Fibroblast of pulmonary artery (primary cell): ENCODE measurements around the gene OLFML2A.

Experiments used
- DNase-seq: peaks from one replicate; pipeline ENCODE4 v3.0.0-alpha.2; 2010; ENCODE audit warnings: low read depth
- H3K4me3 ChIP-seq: replicated peaks from 2 replicates; pipeline ENCODE4 v1.5.1; 2011; ENCODE audit warnings: low read depth, mild to moderate bottlenecking, control low read depth, low read length, moderate library complexity
- TF ChIP-seq, protein P1 (sequence below): IDR thresholded peaks from 2 replicates; pipeline ENCODE4 v1.5.1; 2011; ENCODE audit warnings: mild to moderate bottlenecking, control low read depth, low read length, inconsistent platforms; ENCODE audit errors: missing control alignments

The OLFML2A gene

DNA sequence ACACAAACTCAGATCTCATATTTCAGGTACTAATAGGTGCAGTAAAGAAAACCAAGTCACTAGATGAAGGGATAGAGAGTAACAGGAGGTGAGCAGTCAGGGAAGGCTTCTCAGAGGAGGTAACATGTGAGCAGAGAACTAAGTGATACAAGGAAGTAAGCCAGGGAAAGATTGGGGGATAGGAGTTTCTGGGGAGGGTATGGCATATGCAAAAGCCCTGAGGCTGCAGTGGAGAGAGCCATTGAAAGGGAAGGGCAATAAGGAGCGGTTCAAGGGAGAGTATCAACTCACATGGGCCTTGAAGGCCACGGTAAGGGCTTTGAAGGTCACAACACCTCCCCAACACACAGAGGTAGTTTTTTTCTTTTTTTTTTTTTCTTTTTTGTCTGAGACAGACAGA is 6.9 kb downstream of the OLFML2A start:
- TF ChIP-seq, protein P1, sequence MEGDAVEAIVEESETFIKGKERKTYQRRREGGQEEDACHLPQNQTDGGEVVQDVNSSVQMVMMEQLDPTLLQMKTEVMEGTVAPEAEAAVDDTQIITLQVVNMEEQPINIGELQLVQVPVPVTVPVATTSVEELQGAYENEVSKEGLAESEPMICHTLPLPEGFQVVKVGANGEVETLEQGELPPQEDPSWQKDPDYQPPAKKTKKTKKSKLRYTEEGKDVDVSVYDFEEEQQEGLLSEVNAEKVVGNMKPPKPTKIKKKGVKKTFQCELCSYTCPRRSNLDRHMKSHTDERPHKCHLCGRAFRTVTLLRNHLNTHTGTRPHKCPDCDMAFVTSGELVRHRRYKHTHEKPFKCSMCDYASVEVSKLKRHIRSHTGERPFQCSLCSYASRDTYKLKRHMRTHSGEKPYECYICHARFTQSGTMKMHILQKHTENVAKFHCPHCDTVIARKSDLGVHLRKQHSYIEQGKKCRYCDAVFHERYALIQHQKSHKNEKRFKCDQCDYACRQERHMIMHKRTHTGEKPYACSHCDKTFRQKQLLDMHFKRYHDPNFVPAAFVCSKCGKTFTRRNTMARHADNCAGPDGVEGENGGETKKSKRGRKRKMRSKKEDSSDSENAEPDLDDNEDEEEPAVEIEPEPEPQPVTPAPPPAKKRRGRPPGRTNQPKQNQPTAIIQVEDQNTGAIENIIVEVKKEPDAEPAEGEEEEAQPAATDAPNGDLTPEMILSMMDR = no peak
- no peak for DNase-seq
- H3K4me3 ChIP-seq = no peak overlapping the region

DNA sequence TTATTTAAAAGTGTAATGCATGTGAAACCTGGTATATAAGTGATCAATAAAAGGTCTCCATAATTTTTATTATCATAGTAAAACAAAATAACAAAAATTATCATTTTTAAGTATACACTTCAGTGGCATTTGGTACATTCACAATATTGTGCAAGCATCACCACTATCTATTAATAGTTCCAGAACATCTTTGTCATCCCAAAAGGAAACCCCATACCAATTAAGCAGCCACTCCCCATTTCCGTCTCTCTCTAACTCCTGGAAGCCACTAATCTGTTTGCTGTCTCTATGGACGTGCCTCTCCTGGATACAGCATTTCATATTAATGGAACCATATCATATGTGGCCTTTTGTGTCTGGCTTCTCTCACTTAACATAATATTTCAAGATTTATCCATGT is 7.6 kb downstream of the OLFML2A start:
- DNase-seq = peak; percentile 51
- no peak overlapping the region for H3K4me3 ChIP-seq

DNA sequence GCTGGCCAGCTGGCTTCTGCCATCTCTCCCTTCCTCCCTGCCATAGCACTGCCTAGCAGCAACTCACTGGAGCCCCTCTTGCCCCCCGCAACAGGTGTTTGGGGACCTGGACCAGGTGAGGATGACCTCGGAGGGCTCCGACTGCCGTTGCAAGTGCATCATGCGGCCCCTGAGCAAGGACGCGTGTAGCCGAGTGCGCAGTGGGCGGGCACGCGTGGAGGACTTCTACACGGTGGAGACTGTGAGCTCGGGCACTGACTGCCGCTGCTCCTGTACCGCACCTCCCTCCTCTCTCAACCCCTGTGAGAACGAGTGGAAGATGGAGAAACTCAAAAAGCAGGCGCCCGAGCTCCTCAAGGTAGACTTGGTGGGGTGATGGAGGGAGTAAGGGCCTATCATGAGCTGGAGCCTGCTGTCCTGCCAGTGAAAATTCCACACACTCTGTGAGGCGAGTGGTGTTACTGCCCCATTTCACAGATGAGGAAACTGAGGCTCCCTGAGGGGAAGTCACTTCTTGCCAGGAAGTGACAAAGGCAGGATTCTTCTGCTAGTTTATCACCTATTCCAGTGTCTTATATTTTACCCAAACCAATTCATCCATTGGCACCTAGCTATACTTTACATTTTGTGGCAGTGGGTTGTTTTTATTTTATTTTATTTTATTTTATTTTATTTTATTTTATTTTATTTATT is 10.1 kb downstream of the OLFML2A start:
- TF ChIP-seq, protein P1 = no peak
- no peak for DNase-seq
- no peak overlapping the region for H3K4me3 ChIP-seq

More for the DNA sequence above, 7.6 kb downstream of the OLFML2A start:
- TF ChIP-seq, protein P1 = no peak

DNA sequence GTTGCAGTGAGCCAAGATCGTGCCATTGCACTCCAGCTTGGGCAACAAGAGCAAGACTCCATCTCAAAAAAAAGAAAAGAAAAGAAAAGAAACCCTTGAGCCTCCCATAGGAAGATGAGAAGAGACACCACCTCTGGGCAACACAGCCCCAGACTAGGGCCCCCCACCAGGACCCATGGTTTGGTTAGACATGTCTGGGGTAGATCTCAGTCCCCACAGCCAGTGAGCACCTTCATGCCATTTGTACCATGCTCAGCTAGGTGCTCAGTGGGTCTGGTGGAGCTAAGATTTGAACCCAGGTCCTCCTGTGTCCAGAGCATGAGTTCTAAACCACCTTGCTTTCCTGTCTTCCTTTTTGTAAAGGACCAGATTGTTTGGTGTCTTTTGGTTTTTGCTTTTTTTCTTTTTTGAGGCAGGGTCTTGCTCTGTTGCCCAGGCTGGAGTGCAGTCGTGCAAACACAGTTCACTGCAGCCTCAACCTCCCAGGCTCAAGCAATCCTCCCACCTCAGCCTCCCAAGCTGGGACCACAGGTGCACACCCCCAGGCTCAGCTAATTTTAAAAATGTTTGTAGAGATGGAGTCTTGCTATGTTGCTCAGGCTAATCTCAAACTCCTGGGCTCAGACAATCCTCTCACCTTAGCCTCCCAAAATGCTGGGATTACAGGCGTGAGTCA is 11.7 kb downstream of the OLFML2A start:
- TF ChIP-seq, protein P1 = no peak
- H3K4me3 ChIP-seq = no peak overlapping the region
- no peak for DNase-seq

DNA sequence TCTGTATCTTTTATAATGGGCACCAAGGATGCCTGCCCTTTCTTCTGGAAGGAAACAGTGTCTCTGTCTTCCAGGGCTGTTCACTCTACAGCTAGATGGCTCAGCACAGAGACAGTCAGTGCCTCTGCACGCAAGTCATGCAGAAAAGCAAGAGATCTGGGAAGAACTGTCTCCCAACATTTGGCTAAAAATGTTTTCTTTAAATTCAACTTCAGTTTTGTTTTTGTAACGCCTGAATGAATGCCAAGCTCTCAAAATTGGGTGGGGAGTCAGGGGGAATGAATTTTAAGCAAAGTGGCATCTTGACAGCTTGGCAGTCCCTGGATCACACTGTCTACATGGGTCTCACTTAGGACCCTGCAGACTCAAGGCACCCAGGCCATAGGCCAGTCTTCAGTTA is 12.6 kb downstream of the OLFML2A start:
- DNase-seq = no peak
- TF ChIP-seq, protein P1 = no peak

DNA sequence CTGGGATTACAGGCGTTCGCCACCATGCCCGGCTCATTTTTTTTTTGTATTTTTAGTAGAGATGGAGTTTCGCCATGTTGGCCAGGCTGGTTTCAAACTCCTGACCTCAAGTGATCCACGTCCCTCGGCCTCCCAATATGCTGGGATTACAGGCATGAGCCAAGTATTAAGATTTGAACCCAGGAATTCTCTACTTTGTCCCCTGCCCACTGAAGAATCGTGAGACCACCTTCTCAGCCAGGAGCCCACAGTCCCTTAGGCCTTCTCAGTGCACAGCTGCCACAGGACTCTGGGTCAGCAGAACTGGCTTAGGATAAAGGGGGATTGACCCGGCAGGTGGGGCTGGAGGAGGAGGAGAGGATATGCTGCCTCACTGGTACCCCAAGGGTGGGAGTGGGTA is 13.4 kb downstream of the OLFML2A start:
- no peak for DNase-seq
- H3K4me3 ChIP-seq = no peak overlapping the region
- TF ChIP-seq, protein P1 = no peak

More for the DNA sequence above, 12.6 kb downstream of the OLFML2A start:
- no peak overlapping the region for H3K4me3 ChIP-seq
